Keratinocyte (primary cell): ENCODE measurements around the gene GMFB. TPM values are rescaled to one million over a fixed set of nuclear protein-coding genes. Genes with fewer than 3 reads are reported as not detected.

Source experiments
- DNase-seq: peaks from one replicate; pipeline ENCODE4 v3.0.0-alpha.2; 2011; ENCODE audit warnings: low read depth, missing footprints, low spot score
- FAIRE-seq: peaks from 2 replicates; lab custom pipeline; 2011; peaks lifted over from hg19 to GRCh38; lab: Jason Lieb, UNC
- H2AFZ ChIP-seq: 2 replicates; pipeline ENCODE4 v1.6.0; 2012; ENCODE audit warnings: low read length, control low read depth, inconsistent platforms; ENCODE audit not compliant: control insufficient read depth
- H3K27ac ChIP-seq: 2 replicates; pipeline ENCODE4 v1.5.1; 2011; ENCODE audit warnings: low read length; ENCODE audit not compliant: control insufficient read depth, insufficient read depth
- H3K27me3 ChIP-seq: 3 replicates; pipeline ENCODE4 v1.6.0; 2011; ENCODE audit warnings: low read length; ENCODE audit not compliant: control insufficient read depth, insufficient read depth; ENCODE audit errors: extremely low read depth
- H3K36me3 ChIP-seq, 2 experiments: 2 replicates in 1 of 2; 3 replicates in 1 of 2; pipeline ENCODE4 v1.5.1; 2011; ENCODE audit warnings: low read length in 2 of 2, mild to moderate bottlenecking in 1 of 2; ENCODE audit not compliant: control insufficient read depth in 2 of 2, insufficient read depth in 2 of 2; ENCODE audit errors: extremely low read depth in 1 of 2
- H3K4me1 ChIP-seq: 3 replicates; pipeline ENCODE4 v1.5.1; 2011; ENCODE audit warnings: low read length; ENCODE audit not compliant: control insufficient read depth, insufficient read depth; ENCODE audit errors: extremely low read depth
- H3K4me2 ChIP-seq: 3 replicates; pipeline ENCODE4 v1.6.0; 2011; ENCODE audit warnings: low read depth, low read length; ENCODE audit not compliant: control insufficient read depth, insufficient read depth; ENCODE audit errors: extremely low read depth
- H3K4me3 ChIP-seq, 3 experiments: fragments of 200-600 bp in 1 of 3; sonication (generic) in 1 of 3; 2 replicates in 2 of 3; 3 replicates in 1 of 3; pipeline ENCODE4 v1.5.1; 2011 to 2016; ENCODE audit warnings: low read length in 3 of 3, mild to moderate bottlenecking in 3 of 3, control low read depth in 2 of 3, inconsistent platforms in 1 of 3, low read depth in 1 of 3, mixed read lengths in 1 of 3, mixed run types in 1 of 3, moderate library complexity in 1 of 3; ENCODE audit not compliant: control insufficient read depth in 2 of 3, insufficient read depth in 2 of 3; ENCODE audit errors: extremely low read depth in 1 of 3
- H3K79me2 ChIP-seq: 2 replicates; pipeline ENCODE4 v1.6.0; 2012; ENCODE audit warnings: low read length; ENCODE audit not compliant: control insufficient read depth, insufficient read depth
- H3K9ac ChIP-seq: 3 replicates; pipeline ENCODE4 v1.6.0; 2011; ENCODE audit warnings: low read length; ENCODE audit not compliant: control insufficient read depth, insufficient read depth; ENCODE audit errors: extremely low read depth
- H3K9me1 ChIP-seq: 3 replicates; pipeline ENCODE4 v1.6.0; 2011; ENCODE audit warnings: low read length; ENCODE audit not compliant: control insufficient read depth, insufficient read depth; ENCODE audit errors: extremely low read depth
- H3K9me3 ChIP-seq: 2 replicates; pipeline ENCODE4 v1.5.1; 2012; ENCODE audit warnings: low read depth, low read length; ENCODE audit not compliant: control insufficient read depth
- H4K20me1 ChIP-seq: 3 replicates; pipeline ENCODE4 v1.6.0; 2011; ENCODE audit warnings: low read length; ENCODE audit not compliant: control insufficient read depth, insufficient read depth; ENCODE audit errors: extremely low read depth
- EZH2 ChIP-seq: IDR thresholded peaks from one replicate; pipeline ENCODE4 v1.6.1; 2012; ENCODE audit warnings: inconsistent platforms, mild to moderate bottlenecking, low read length, moderate library complexity
- dilution Hi-C: fragments of 300-500 bp; cut with MboI; formaldehyde crosslinking; loops from one replicate; pipeline ENCODE4 v1.7.0; 2020; ENCODE audit warnings: low sequenced_read_pairs; ENCODE audit not compliant: extremely low pct_ligation_motif_present
- polyA plus RNA-seq, 5 experiments: library from polyadenylated mRNA; depleted of rRNA in 3 of 5; stranded (reverse) in 3 of 5; stranded (forward) in 1 of 5; unstranded in 1 of 5; fragments of >200 nt; gene quantifications; 1 replicate in 1 of 5; 2 replicates in 3 of 5; 3 replicates in 1 of 5; pipeline versions ENCODE4 v1.2.1 to v1.2.3, GENCODE V29; 2011 to 2012; ENCODE audit warnings: missing spikeins in 2 of 5, low read depth in 1 of 5, low replicate concordance in 1 of 5
- TF ChIP-seq, protein P1 (sequence below), 3 experiments: IDR thresholded peaks in 1 of 3; conservative IDR thresholded peaks in 1 of 3; optimal IDR thresholded peaks in 1 of 3; 2 replicates in 2 of 3; 3 replicates in 1 of 3; pipeline versions ENCODE3 to v1.5.1; 2011; ENCODE audit warnings: low read length in 3 of 3, mild to moderate bottlenecking in 3 of 3, moderate library complexity in 2 of 3, control low read depth in 1 of 3, inconsistent platforms in 1 of 3; ENCODE audit not compliant: insufficient read depth in 2 of 3; ENCODE audit errors: extremely low read depth in 1 of 3

GMFB gene
- polyA plus RNA-seq, 1 donor (not counting 4 experiments of a cell fraction or from before 2014, with no cell fraction given) = 50.5 TPM

DNA sequence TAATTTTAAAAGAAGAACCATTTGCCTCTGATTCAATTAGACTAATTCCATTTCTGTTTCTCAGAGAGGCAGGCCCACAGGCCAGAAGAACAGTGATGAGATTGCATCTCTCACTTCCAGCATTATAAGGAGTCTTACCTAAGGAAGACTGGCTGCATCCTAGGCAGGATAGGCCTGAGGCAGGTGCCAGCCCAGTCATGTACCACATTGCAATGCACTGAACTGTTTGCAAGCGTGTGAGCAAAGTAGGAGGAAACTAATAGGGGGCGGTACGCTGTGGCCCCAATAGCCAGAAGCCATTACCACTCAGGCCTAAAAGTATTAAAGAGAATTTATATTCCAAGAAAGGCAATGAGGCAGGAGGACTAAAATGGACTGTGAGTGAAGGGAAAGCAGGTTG is 35.5 kb downstream of the GMFB start:
- Histone ChIP-seq H3K27ac (no peak overlapping the region), H3K9me1 (no peaks in the 10 kb centered on the region), H3K9ac (no peak overlapping the region), H2AFZ (no peak overlapping the region), H3K79me2 (no peaks in the 10 kb centered on the region), H3K4me1 (peaks cover 7% of the 10 kb centered on the region), H3K27me3 (no peaks in the 10 kb centered on the region), H4K20me1 (no peaks in the 10 kb centered on the region), H3K9me3 (no peaks in the 10 kb centered on the region), H3K4me3 (no peak overlapping the region), H3K4me2 (no peak overlapping the region), H3K36me3 (no peaks in the 10 kb centered on the region)
- FAIRE-seq = peak; percentile 85
- dilution Hi-C loops = no loop called here
- DNase-seq = peak; percentile 49
- no peak for TF ChIP-seq EZH2
- TF ChIP-seq, protein P1, sequence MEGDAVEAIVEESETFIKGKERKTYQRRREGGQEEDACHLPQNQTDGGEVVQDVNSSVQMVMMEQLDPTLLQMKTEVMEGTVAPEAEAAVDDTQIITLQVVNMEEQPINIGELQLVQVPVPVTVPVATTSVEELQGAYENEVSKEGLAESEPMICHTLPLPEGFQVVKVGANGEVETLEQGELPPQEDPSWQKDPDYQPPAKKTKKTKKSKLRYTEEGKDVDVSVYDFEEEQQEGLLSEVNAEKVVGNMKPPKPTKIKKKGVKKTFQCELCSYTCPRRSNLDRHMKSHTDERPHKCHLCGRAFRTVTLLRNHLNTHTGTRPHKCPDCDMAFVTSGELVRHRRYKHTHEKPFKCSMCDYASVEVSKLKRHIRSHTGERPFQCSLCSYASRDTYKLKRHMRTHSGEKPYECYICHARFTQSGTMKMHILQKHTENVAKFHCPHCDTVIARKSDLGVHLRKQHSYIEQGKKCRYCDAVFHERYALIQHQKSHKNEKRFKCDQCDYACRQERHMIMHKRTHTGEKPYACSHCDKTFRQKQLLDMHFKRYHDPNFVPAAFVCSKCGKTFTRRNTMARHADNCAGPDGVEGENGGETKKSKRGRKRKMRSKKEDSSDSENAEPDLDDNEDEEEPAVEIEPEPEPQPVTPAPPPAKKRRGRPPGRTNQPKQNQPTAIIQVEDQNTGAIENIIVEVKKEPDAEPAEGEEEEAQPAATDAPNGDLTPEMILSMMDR (optimal IDR thresholded peaks at IDR 0.05 in 1 of 3, IDR thresholded peaks at IDR 0.05 in 1 of 3, conservative IDR thresholded peaks at IDR 0.05 in 1 of 3; ENCODE audit: extremely low read depth in 1 of 3, insufficient read depth in 2 of 3, low read length in 3 of 3) = no peak

DNA sequence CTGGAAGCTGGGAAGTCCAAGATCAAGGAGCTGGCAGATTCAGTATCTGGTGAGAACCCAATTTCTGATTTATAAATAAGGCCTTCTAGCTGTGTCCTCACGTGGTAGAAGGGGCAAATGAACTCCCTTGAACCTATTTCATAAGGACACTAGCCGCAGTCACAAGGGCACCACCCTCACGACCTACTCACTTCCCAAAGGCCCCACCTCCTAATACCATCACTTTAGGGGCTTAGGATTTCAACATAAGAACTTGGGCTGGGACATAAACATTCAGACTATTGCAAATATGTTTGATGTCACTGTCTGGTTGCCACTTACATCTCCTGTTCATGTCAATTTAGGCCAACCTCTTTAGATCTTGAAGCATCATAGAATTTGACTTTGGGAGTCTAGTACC is 36.8 kb downstream of the GMFB start:
- dilution Hi-C loops = no loop called here
- FAIRE-seq = no peak

More for the DNA sequence above, 36.8 kb downstream of the GMFB start:
- no peak overlapping the region for H3K27ac ChIP-seq
- H3K4me1 ChIP-seq = peaks cover 12% of the 10 kb centered on the region
- H3K9ac ChIP-seq = no peak overlapping the region
- no peak overlapping the region for H3K4me3 ChIP-seq
- no peaks in the 10 kb centered on the region for H3K79me2 ChIP-seq
- H3K4me2 ChIP-seq = no peak overlapping the region
- H3K27me3 ChIP-seq = no peaks in the 10 kb centered on the region
- no peaks in the 10 kb centered on the region for H3K9me1 ChIP-seq
- no peak for TF ChIP-seq EZH2
- TF ChIP-seq, protein P1 (optimal IDR thresholded peaks at IDR 0.05 in 1 of 3, IDR thresholded peaks at IDR 0.05 in 1 of 3, conservative IDR thresholded peaks at IDR 0.05 in 1 of 3; ENCODE audit: extremely low read depth in 1 of 3, insufficient read depth in 2 of 3, low read length in 3 of 3) = no peak
- no peaks in the 10 kb centered on the region for H4K20me1 ChIP-seq
- no peak overlapping the region for H2AFZ ChIP-seq
- no peak for DNase-seq
- H3K36me3 ChIP-seq = no peaks in the 10 kb centered on the region
- H3K9me3 ChIP-seq = no peaks in the 10 kb centered on the region
